Middle frontal gyrus (tissue), 1 donor: Measurements from ENCODE around the gene MVK.

Experiments used
- DNase-seq: peaks from one replicate; pipeline ENCODE4 v3.0.0-alpha.2; 2015; ENCODE audit warnings: low spot score; ENCODE audit errors: extremely low spot score

MVK gene

GRCh38 chr12:109573029-109573913 lies at the start of gene MVK, which contains the start of gene MMAB:
TSS of gene MVK (plus strand) at chr12:109573794. CDS start at chr12:109574823, 1,029 bp downstream.
TSS of gene MMAB (minus strand) at chr12:109573504. CDS start at chr12:109573480, 24 bp downstream.
- peak; percentile 96 for DNase-seq

- DNase-seq, result no peak
These were observed 48.9 kb upstream of the MVK start for GRCh38 chr12:109524466-109525278.

GRCh38 chr12:109525279-109525585 lies 48.4 kb upstream of the MVK start:
- no peak for DNase-seq

- DNase-seq, result no peak
These were observed 46.0 kb upstream of the MVK start for GRCh38 chr12:109527489-109528123.

- DNase-seq, result no peak
These were observed 43.6 kb upstream of the MVK start for GRCh38 chr12:109529691-109530640.

- no peak for DNase-seq
These were observed 42.2 kb upstream of the MVK start for GRCh38 chr12:109531411-109531810.

GRCh38 chr12:109532721-109533486 lies 40.7 kb upstream of the MVK start:
- DNase-seq, result no peak

- DNase-seq, result no peak
These were observed 40.2 kb upstream of the MVK start for GRCh38 chr12:109533487-109533740.

GRCh38 chr12:109534456-109534855 lies 39.1 kb upstream of the MVK start:
- DNase-seq, result no peak

- no peak for DNase-seq
These were observed 38.2 kb upstream of the MVK start for GRCh38 chr12:109535231-109535862.

- no peak for DNase-seq
These were observed 37.7 kb upstream of the MVK start for GRCh38 chr12:109535863-109536250.

- no peak for DNase-seq
These were observed 36.5 kb upstream of the MVK start for GRCh38 chr12:109537136-109537535.

GRCh38 chr12:109538191-109538863 lies 35.3 kb upstream of the MVK start:
- DNase-seq, result no peak

GRCh38 chr12:109539508-109539907 lies 34.1 kb upstream of the MVK start:
- DNase-seq, result no peak

- DNase-seq, result no peak
These were observed 32.8 kb upstream of the MVK start for GRCh38 chr12:109540526-109541412.

- no peak for DNase-seq
These were observed 32.2 kb upstream of the MVK start for GRCh38 chr12:109541413-109541726.

GRCh38 chr12:109542014-109542413 lies 31.6 kb upstream of the MVK start:
- DNase-seq, result no peak

GRCh38 chr12:109542876-109543275 lies 30.7 kb upstream of the MVK start:
- DNase-seq, result no peak
